Fibroblast of lung (primary cell): ENCODE measurements around the gene ASXL3.

Source experiments
- EZH2 ChIP-seq: IDR thresholded peaks from 2 replicates; pipeline ENCODE4 v1.5.1; 2012; ENCODE audit warnings: low read length, control low read depth, mild to moderate bottlenecking; ENCODE audit errors: missing control alignments
- TF ChIP-seq, protein P1 (sequence below), 2 donors: IDR thresholded peaks in 1 of 2; conservative IDR thresholded peaks in 1 of 2; 1 replicate in 1 of 2; 2 replicates in 1 of 2; pipeline ENCODE4 v1.5.1; 2011 to 2012; ENCODE audit warnings: low read length in 2 of 2, control low read depth in 1 of 2, inconsistent platforms in 1 of 2, low read depth in 1 of 2, mild to moderate bottlenecking in 1 of 2

DNA sequence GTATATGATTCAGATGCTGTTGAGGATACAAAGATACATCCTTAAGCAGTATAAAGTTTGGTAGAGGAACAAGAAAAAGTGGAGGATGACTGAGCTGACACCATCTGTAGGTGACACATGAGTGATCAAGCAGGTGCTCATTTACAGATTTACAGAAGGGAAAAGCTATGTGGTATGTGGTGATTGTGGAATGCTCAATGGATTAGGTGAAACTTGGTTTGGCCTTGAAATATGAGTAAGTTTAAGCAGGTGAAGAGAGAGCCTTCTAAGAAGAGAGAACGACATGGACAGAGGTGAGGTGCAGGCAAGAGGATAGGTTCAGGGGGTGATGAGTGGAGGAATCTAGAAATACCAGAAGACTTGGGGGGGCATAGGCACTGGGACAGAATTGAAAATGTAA, 5.9 kb downstream of the ASXL3 start:
- TF ChIP-seq, protein P1, sequence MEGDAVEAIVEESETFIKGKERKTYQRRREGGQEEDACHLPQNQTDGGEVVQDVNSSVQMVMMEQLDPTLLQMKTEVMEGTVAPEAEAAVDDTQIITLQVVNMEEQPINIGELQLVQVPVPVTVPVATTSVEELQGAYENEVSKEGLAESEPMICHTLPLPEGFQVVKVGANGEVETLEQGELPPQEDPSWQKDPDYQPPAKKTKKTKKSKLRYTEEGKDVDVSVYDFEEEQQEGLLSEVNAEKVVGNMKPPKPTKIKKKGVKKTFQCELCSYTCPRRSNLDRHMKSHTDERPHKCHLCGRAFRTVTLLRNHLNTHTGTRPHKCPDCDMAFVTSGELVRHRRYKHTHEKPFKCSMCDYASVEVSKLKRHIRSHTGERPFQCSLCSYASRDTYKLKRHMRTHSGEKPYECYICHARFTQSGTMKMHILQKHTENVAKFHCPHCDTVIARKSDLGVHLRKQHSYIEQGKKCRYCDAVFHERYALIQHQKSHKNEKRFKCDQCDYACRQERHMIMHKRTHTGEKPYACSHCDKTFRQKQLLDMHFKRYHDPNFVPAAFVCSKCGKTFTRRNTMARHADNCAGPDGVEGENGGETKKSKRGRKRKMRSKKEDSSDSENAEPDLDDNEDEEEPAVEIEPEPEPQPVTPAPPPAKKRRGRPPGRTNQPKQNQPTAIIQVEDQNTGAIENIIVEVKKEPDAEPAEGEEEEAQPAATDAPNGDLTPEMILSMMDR (conservative IDR thresholded peaks at IDR 0.05 in 1 of 2, IDR thresholded peaks at IDR 0.05 in 1 of 2; ENCODE audit: low read depth in 1 of 2, low read length in 2 of 2), result no peak
- TF ChIP-seq EZH2, result no peak
